GM18502 (cell line): ENCODE data around the gene DENND1A.

ENCODE experiments used
- ATAC-seq: cut with Tn5 transposase; IDR thresholded peaks from one replicate; pipeline ENCODE4 v1.9.1; 2021; ENCODE audit warnings: mild to moderate bottlenecking; ENCODE audit not compliant: unreplicated experiment, poor library complexity

Gene DENND1A

DNA sequence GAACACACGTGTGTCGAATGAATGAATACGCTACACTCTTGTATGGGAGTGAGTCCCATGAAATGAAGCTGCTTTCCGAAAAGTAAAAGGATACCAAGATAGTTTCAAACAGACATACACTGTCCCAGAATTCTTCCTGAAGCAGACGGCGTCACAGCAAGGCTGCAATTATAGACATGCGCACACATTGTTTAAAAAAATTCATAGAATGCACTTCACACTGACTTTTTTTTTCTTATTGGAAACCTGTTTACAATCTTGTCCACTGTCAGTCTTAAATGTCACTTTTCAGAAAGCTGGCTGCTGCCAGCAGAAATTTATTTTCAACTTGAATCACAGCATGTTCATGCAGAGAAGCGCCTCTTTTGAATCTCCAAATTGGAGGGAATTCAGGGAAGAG is 449.1 kb downstream of the DENND1A start:
- no peak for ATAC-seq

DNA sequence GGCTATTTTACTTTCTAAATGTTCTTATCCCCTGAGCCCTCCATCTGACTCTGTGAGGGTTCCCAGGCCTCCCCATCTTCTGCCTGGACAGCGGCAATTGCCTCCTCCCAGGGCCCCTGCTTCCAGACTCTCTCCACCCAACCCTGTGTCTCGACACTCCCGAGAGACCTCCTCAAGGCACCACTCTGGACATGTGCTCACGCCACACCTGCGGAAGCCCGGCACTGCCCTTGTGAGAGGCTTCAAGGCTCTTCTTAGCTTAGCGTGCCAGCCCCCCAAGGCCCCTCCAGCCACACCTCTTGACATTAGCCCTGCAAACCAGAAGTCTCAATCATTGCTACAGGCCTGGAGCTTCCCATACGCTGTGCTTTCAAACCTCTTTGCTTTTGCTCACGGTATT is 449.8 kb downstream of the DENND1A start:
- no peak for ATAC-seq

DNA sequence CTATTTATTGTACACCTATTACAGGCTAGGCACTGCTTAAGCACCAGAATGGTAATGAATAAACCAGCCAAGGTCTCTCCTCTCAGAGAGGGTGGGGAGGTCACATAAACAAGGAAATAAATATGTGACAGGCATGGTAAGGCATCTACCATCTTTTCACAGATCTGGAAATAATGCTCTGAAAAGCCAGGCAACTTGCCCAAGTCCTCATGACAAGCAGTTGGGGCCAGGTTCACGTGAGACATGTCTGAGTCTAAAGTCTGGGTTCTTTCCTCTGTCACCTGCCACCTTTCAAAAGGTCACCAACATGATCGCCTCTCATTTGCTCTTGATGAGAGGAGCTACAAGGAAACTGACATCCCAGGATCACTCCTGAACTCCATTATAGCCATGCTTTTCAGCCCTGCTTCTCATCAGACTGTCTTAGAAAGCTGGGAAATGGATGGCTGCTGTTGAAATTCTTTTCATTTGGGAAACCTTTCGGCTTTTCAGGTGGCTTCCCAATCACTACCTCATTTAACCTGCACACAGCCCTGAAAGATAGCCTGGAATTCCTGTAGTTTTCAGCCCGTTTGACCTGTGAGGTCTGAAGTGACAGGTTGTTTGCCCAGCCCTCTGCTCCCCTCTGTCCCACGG is 450.8 kb downstream of the DENND1A start:
- ATAC-seq: no peak

DNA sequence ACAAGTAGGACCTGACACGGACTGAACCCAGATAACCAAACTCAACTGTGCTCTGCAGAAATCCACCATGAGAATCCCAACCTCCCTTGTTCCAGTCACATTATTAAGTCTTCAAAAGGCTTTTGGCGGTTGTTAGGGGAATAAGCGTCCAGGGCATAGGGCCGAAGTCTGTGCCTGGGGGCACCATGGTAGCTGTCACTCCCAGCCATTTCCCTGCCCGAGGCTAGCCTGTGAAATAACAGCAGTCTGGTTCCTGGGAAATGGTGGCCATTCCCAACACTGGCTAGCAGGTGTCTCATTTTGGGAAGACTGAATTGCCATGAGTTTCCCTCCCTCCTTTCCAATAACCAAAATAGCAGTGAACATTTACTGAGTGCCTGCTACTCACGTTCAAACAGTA is 451.8 kb downstream of the DENND1A start:
- ATAC-seq: no peak

DNA sequence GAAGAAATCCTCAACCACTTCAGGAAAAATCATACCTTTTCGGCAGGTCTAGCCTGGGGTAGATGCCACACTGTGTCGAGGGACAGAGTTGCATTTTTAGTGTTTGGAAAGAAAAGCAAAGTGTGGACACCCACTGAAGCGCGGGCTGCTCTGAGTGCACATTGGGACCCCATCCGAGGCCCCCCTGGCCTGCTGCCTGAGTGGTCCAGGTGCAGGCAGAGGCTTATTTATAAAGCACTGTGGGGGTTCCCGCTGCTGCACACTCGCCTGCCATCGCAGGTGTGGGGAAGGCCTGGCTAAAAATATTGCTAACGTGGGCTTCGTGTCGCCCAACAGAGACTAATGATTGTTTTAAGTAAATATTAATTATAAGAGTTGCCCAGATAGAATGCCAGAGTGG is 454.5 kb downstream of the DENND1A start:
- ATAC-seq: no peak

DNA sequence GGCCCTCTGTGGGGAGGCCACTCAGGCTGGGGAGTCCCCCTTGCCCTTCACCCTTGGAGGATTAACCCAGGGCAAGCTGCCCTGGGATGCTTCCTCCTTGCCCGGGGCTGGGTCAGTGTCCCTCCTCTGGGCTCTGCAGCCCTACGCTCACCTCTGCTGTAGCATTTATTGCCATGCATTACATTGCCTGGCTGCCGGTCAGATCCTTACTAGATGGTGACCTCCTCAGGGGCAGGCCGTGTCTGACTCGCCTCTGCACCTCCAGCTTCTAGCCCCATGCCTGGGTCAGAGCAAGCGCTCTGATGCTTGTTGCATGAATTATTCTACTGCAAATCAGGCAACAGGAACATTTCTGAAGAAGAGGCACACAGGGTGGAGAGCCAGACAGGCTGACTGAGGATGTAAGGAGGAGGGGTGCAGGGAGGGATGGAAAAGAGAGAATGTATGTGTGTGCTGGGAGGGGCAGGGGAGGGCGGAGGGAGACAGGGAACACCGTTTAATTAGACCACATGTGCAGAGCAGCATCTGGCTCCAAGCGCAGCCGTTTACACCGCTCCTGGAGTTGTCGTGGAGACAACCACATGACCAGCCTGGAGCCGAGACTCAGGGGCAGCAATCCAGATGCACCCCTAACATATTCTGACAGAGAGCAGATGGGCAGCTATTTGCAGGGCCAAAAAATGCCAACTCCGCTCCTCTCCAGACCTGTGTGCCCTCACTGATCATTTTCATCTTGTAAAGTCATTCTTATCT is 456.9 kb downstream of the DENND1A start:
- no peak for ATAC-seq

DNA sequence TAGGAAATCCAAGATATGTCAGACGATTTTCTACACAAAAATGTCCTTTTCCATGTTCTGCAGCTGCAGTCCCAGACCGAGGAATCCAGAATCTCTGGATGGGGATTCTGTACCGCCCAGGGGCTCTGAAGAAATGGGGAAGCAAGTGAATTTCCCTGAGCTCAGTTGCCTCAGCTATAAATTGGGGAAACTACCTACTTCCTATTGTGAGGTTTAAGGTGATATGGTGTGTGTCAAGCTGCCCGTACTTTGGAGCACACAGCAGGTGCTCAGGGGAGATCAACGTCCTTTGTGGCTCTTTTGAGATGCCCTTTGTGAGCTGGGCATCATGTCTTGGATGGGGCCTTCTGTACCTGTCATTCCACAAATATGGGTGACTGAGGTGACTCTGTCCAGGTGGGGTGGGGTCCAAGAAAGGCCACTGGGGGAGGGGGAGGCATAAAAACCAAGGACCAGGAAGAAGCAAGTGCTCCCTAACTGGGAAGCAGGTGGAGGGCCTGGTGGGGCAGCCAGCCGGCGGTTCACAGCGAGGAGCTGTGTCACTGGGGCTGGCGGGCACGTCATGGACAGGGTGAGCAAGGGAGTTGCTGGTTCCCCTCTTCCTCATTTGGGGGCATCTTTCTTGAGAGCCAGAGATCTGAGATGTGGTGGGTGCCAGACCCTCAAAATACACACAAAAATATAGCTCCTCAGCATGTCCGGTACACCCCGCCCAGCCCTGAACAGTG is 457.9 kb downstream of the DENND1A start:
- ATAC-seq: no peak

DNA sequence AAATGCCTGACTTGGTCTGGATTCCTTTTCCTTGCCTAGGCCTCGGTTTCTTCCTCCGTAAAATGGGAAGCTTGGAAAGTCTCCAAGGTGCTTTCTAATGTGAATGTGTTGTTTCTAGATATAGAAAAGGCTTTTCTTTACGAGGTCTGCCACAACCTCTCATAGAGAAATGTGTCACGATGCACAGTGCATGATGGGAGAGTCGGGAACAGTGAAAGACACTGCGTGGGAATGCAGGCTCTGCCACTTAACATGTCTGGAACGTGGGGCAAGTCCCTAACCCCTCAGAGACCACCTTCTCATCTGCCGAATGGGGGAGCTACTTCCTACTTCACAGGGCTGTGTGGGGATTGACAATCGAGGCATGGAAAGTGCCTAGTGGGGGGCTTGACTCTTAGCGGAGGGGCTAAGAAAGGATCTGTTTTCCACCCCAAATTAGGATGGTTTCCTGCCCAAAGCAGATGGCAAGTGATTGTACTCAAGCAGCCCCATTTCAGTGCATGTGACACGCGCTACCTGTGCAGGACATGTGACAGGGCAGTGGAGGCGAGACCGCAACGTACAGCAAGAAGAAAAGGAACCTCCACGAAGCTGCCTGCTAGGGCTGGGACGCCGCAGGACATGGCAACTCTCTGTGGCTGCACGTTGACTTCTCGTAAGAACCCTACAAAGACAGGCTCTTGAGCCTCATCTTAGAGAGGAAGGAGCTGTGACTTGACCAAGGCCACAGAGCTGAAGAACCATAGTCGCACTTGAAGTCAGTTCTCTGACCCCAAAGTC is 458.7 kb downstream of the DENND1A start:
- no peak for ATAC-seq

DNA sequence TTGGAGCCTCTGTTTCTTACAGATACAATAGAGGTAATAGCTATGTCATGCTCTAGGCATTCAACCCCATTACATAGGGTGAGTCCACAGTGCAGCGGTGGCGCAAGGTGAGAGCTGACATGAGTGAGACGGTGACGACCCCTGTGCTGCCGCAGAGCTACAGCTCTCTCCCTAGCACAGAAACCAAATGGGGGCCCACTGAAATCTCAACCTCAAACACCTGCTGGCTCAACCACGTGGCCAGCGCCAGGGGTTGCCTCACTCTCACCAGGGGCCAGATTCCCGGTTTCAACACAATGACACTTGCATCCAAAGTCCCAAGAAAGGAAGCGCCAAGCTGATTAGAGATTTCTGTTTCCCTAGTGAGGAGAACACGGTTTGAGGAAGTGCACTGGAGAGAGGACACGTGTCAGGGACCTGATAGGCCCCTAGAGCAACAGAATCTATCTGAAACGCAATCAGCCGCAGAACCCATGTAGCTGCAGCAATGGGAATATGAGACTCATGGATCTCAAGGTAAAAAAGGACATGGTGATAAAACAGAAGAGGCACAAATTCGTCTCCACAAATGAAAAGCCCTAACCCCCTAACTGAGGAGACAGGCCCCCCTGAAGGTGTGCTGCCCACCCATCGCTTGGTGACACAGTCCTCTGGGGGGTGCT is 459.7 kb downstream of the DENND1A start:
- ATAC-seq: no peak

DNA sequence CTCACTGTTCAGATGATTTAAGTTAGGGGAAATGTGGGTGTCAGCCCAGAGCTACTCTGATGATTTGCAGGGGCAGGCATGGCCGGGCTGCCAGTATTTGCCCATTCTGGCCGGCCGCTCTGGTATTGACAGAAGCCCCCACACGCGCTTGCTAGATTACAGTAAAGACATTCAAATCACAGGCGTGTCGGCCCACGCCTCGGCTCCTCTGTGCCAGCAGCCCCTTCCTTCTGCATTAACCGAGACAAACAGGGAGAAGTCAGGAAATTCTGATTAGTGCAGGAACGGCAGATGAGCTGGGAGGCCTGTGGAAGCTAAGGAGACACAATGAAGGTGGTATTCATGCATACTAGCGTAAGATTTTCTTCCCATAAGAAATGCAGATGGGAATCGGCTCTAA is 460.6 kb downstream of the DENND1A start:
- ATAC-seq: no peak

DNA sequence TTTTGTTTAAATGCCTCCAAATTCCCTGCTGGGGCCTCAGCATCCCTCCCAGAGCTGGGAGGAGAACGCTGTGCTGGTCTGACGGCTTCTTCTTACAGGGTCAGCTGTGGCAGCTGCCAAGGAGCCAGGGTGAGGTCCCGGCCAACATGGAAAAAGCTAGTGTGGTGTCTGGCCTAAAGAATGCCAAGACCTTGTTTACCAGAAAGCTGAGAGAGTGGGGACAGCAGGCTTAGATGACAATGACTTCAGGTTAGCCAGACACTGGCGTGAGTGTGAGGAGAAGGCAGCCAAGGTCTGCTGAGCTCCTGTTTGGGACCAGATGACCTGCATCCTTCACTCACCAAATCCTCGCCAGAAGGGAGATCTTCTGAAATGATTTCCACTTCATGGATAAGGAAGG is 461.4 kb downstream of the DENND1A start:
- ATAC-seq: no peak

DNA sequence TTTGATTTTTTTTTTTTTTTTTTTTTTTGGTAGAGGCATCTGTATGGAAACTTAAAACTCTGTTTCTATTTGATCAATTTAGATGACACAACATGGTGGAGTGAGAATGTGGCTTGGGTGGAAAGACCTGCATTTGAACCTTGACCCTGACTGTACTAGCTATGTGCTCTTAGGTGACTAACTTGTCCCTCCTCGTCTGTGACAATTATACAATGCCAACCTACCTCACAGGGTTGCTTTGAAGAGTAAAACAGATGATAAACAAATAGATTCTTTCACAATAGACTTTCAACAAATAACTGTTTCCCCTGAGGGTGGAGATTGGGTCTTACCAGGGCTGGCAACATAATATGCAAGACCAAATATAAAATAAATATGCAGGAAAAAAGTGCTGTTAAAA is 464.6 kb downstream of the DENND1A start:
- no peak for ATAC-seq

DNA sequence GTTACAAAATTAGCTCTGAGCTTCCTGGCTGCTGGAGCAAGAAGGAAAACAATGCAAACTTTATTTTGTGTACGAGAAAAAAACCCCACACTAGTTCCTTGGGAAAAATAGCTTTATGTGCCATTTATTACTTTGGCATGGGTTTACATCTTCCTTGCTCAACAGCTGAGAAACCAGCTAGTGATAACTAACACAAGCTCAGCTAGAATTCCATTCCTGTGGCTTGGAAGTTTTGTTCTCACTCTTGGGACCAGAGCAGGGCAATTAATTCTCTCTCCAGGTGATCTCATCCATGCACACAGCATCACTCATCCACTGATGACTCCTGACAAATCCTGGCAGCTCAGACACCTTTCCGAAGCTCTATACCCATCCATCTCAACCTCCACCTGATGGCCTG is 469.8 kb downstream of the DENND1A start:
- no peak for ATAC-seq

DNA sequence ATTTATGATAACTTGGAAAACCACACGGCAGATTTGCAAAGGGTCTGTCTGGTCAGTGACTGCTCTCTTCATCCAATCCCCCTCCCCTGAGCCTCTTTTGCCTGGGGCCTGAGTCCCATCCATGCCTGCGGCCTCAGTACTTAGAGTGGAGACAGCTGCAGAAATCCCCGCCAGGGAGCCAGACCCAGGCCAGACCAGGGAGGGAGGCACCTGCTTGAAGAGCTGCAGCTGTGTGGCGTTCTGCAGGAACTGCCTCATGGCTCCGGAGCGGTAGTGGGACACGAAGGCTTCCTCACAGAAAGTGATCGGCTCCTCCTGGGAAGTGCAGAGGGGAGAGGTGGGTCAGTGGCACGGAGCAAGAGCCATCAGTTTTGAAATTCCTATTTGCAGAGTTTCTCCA is 472.3 kb downstream of the DENND1A start:
- no peak for ATAC-seq

DNA sequence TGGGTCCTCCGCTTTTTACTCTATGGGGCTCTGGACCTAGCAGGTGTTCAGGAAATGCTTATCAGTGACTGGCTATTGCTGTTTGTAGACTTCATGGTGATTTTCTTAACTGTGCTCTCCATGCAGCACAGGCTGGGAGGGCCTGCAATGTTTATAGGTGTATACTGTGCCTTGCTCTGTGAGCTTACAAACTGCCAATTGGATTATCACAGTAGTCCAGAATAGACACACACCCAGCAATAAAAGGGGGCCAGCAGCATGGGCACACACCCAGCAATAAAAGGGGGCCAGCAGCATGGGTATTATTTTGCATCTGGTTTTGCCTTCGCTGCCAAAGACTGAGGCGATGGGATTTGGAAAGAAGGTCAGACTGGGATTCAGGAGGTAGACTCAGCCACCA is 473.9 kb downstream of the DENND1A start:
- ATAC-seq: no peak

DNA sequence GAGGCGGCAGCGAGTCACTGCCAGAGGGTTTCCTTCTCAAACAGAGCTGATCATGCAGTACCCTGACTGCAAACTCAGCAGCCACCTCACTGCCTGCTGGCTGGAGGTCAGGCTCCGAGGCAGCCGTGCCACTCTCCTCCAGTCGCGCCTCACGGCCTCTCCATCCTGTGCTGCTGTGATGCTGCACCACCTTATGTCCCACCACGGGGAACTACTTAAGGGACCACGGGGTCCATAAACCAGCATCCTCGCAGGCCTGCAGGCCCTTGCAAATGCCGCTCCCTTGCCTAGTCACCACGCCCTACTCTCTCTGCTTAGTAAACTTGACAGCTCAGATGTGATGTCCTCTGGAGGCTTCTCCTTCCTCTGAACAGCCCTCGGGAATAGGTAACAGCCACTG is 474.7 kb downstream of the DENND1A start:
- ATAC-seq: no peak

DNA sequence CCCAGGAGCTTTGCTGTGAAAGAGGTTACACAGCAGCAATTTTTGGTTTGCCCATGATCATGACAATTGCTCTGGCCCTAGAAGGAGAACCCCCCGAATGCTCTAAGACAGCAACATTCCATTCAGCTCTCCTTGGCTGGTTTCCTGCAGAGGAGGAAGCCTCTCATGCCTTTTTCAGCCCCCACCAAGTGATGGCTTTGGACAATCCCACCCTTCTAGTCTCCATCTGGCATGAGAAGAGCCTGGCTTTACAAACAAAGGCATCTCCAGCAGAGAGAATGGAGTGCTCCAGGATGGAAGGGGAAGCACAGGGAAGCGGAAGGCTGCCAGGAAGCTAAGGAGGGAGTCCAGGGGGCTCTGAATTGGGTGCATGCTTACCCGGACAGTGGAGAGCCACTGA is 475.6 kb downstream of the DENND1A start:
- ATAC-seq: no peak

DNA sequence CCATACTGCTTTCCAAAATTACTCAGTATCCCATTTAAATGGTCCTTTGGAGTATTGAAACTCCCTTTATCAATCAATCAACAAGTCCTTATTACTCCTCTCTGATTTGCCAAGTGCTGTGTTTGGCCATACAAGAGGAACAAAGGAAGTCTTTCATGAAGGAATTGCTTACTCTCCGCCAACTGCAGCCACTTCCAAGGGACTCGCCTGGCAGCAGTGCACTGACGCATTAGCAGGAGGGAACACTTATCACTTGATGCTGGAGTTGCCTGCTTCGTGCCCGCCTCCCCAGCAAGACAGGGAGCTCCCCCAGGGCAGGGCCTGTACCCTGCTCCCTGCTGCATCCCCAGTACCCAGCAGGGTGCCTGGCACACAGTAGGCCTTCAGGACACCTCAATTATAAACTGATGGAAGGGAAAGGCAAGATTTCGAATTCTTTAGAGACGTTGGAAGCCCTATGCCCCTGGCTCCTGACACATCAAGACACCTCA is 476.1 kb downstream of the DENND1A start:
- ATAC-seq: no peak

DNA sequence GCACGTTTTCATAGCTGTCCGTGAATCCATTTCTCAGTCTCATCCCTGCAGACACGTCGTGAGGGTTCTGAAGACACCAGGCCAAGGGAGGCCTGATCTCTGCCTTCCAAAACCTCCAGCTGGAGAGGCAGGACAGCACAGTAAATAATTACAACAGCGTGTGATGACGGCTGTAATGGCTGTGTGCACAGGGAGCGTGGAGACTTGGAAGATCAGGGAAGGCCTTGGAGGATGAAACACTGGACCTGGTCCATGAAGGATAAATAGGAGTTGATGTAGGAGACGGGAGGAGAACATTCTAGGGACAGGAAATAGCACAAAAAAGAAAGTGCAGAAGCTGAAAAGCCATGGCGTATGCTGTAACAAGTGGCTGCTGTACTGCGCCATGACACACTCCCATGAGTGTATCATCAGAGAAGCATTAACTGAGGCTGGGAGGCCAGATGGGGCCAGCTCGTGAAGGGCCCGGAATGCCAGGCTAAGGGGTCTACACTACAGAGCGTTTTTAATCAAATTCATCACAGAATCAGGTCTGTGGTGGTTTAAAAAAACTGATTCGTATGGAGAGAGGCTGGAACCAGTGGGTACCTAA is 476.8 kb downstream of the DENND1A start:
- ATAC-seq: no peak

DNA sequence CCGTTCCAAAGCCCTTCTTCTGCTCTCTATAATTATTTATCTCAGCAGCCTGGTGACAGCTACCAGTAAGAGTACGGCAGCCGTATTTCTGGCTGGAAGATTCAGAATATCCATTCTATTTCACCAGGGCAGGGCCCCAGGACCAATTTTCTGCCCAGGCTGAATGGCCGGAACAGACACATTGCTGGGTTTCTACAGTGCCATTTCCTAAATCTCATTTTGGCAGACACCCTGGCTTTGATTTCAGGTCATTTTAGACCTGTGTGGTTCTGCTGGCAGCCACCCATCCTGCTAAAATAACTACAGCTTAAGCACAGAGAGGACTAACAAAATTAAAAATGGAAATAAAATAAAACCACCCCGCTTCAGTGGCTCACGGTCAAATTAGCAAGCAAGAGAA is 478.9 kb downstream of the DENND1A start:
- ATAC-seq: no peak
